HG02642 (cell line): ENCODE results near the gene SLC25A26.

Source experiments
- ATAC-seq: cut with Tn5 transposase; IDR thresholded peaks from one replicate; pipeline ENCODE4 v1.9.1; 2021; ENCODE audit warnings: mild to moderate bottlenecking; ENCODE audit not compliant: unreplicated experiment, poor library complexity

Gene SLC25A26

DNA sequence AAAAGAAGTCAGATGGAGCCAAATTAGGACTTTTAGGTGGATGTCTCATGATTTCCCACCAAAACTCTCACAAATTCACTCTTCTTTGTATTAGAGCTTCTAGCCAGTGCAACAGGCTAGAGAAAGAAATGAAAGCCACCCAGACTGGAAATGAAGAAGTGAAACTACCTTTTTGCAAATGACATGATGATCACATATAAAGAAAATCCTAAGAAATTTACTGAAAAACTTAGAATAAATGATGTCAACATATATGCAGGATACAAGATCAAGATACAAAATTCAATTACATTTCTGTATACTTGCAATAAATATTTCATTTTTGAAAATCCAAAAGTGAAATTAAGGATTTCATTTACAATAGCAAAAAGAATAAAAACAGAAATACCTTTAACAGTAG is 169.2 kb downstream of the SLC25A26 start:
- ATAC-seq = no peak

DNA sequence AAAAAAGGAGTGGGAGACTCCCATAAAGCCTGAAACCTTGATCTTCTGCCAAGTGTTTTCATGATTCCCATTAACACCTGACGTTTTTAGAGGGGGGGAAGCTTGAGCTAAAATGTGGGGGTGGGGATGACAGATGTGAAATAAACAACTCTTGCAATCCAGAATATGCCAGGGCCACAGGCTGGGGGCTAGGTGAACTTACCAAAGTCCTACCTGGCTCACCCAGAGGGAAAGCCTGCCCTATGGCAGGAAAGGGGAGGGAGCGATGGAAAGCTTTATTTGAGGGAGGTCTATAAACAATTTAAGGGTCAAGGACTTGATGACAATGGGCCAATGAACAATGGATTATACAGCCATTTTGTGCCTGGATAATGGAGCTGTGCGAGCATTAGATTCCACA is 171.7 kb downstream of the SLC25A26 start:
- ATAC-seq = no peak

DNA sequence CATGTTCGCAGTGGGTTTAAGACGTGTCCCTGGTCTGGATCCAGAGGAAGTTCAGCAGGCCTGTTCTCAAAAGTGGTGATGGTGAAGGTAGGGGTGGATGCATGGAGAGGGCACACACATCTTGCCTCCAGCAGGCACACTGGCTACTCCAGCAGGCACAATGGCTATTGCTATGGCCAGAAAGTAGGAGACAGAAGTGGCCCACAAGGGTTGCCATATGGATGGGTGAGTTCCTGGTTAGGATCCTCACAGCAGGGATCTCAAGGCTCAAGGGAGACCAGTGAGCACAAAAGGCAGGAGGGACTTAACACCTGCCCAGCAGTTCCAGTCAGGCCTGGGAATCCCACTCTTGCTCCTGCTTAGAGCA is 172.1 kb downstream of the SLC25A26 start:
- no peak for ATAC-seq

DNA sequence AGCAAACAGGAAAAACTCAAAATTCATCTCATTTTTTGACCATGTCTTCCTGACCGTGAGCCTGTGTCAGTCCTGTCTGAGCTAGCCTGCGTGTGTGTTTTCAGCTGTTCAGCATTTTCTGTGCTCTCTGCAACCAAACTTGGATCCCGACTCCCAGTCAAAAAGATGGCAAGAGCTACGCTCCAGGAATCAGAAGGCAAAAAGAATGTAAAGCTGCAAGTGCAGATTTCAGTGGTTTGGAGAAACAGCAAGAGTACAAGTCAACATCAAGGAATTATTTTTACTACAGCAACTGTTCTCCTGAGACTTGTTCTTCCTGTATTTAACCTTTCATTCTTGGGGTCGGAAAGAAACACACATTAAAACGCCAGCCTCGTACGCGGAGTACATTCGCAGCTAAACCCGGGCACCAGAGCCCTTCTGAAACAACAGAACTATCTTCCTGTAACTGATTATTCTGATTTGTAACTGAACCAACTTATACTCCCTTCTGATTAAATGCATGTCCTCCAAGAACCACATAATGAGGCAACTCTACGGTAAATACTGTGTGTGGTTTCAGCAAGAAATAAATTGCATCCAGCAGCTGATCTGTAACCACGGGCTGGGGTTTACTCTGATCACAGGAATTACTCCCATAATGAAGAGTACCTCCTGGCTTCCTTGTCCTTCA is 172.7 kb downstream of the SLC25A26 start:
- peak; percentile 12 for ATAC-seq

DNA sequence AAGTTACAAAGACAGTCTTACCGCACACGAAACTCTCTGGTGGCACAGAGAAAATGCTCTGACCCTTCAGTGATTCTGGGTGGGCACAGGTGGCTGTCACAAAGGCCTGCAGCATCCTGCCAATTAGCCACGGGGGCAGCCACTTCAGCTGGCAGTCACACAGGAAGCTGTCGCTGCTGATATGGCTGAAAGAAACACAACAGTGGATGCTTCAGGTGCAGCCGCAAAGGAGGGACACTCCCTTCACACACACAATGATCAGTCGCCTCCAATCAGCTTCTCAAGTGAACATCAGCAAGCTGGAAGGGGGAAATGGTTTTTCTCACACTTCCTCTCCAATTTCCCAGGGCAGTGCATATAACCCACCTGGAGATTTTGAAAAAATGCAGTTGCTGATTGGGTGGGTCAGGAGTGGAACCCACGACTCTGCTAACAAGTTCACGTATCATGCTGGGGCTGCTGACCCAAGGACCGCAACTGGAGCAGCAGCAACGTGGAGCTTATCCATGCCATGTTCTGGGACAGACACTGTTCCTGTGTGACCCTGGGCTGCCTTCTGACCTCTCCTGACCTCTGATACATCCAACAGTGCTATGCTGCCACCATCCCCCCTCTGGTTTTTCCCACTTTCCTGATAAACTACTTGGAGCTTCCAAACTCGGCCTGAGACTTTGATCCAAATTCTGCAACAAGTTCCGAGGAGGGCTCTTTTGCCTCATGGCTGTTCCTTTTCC is 173.4 kb downstream of the SLC25A26 start:
- peak; percentile 90 for ATAC-seq

DNA sequence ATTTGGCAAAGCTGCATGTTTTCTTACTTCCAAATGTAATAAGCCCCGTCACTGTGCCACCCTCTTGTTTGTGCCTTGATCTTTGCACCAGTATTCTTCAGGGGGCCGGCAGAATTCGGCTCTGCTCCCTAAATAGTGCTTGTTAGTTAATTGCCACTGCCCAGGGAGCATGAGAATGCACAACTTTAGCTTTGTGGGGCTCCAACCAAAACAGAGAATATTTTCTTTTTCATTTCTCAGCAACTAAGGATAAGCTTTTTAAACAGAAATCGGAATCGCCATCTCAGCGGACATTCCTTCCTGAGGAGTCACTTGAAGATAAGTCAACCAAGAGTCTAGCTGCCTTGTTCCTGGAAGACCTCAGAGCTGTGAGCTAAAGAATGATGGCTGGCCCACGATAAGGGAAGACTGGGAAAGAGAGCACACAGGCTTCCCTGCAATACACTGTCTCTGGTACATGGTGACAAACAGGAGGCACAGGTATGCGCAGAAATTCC is 174.0 kb downstream of the SLC25A26 start:
- no peak for ATAC-seq

- no peak for ATAC-seq
These were observed 174.8 kb downstream of the SLC25A26 start for GRCh38 chr3:66395635-66396034.

DNA sequence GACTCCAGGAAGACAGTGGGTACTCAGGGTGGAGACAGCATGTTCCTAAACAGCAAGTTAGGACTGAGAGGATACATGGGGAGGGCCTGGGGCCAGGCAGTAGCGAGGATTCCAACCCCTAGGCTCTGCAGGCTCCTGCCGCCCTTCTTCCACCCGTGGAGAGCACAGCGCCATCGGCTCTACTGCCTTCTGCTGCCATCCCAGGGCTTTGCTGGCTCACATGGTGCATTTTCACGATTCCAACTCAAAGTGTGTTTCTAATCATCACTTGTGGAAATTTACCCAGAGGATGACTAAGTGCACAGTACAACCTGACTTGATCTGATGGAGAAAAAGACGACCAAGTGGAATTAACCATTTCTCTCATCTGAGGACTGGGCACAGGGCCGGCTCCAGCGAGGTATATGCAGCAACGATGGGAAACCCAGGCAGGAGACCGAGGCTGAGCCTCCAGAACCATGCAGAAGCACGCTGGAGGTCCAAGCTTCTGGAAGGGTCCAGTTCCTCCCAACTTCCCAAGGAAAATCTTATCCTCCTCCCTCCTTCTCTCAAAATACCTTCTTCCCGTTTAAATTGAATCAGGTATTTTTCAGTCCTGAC is 175.5 kb downstream of the SLC25A26 start:
- no peak for ATAC-seq

- no peak for ATAC-seq
These were observed 176.1 kb downstream of the SLC25A26 start for GRCh38 chr3:66396888-66397287.

GRCh38 chr3:66397745-66398144 is 176.9 kb downstream of the SLC25A26 start:
- no peak for ATAC-seq

GRCh38 chr3:66398228-66399025 is 177.6 kb downstream of the SLC25A26 start:
- ATAC-seq = no peak

DNA sequence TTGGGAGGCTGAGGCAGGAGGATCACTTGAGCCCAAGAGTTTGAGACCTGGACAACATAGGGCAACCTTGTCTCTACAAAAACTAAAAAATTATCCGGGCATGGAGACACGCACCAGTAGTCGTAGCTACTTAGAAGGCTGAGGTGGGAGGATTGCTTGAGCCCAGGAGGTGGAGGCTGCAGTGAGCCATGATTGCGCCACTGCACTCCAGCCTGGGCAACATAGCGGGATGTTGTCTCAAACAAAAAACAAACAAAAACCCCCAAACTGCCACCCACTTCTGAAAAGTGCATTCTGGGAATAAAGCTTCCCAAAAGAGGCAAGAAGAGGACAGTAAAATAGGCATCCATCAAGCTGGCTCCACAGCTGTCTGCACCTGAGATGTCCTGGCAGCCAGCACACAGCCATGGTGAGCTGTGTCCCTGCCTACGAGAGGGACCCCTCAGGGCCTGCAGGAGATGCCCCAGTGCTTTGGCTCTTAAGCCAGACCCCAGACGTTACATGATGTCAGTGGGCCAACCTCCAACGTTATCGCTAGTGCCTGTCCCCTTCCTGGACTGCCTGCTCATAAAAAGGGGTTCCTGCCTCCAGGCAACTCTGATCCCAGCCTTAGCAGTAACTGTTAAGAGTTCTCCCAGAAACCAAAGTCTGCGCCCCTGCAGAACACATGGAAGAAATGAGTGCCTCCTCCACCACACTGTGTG is 178.9 kb downstream of the SLC25A26 start:
- no peak for ATAC-seq

- no peak for ATAC-seq
These were observed 179.8 kb downstream of the SLC25A26 start for GRCh38 chr3:66400411-66401156.

DNA sequence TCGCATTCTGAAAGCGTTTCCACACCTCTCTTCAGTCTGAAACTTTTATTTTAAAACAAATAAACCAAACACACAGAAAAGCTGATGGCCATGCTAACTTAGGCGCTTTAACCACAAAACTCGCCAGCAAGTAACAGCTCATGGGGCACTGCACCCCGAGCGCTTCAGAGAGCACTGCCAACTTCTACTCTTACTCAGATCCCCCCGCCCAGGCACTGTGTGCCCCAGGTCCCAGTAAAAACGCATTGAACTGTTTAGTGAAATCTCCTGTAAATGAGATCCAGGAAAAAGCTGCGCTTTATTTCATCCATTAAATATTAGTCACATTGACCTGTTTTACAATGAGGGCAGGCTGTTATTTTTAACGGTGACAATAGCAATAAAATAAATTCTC is 180.4 kb downstream of the SLC25A26 start:
- ATAC-seq = no peak

DNA sequence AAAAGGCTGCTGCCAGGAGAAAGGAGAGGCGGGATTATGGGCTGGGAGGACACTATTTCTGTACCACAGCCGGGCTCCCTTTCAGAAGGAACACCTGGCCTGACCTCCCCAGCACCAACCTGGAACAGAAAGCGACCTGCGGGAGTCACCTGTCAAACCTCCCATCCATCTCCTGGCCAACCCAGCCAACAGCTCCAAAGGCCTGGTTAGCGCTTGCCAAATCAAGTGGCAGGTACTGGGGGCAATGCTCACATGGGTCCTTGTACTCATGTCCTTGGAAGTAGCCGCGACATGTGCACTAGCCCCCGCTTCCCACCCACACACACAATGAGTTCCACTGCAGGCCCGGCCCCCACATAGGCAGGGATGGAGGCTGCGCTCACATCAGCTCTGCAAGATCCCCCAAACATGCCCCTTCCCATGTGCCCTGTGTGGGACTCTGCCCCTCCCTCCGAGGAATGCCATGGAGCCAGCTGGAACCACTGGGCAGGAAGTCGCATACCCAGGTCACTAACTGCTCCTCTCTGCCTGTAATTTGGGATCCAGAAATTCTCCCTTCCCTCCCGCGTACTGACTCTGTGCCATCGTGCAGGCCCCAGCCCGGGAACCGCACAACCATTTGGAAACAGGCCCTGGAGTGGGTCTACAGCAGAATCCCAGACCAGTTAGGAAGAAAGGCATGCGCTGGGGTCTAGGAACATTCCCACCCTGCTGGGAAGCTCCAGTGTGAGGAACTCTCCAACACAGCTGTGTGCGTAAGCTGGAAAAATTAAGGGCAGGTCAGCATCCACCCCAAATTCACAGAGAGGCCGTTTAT is 181.1 kb downstream of the SLC25A26 start:
- no peak for ATAC-seq

DNA sequence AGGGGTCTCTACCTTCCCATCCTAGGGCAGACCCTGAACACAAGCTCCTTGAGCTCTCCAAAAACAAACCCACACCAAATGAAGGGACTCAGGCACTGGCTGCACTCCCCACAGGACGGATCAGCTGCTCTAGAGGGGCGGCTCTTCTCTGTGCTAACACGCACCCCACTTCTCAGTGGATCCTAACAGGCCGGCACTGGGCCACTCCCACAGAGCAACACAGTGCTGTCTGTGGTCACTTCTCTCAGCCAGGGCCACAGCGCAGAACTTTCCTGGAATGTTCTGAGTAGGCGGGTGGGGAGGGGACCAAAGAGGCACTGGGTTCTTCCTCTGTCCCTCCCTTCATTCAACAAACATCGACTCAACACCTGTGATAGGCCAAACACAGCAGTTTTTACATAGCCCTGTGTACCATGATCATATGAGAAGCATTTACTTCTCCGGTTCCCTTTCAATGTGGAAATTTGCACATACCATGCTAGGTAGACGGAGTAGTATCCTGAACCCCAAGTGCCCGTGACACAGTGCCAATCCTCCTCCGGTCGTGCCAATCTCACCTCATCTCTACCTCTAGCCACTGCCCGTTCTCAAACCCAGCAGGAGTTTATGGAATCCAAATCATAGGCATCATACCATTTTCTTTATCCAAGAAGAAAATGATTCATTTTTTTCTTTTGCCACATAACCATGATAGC is 181.9 kb downstream of the SLC25A26 start:
- ATAC-seq = no peak

- ATAC-seq = no peak
These were observed 182.7 kb downstream of the SLC25A26 start for GRCh38 chr3:66403323-66403990.

GRCh38 chr3:66404197-66404596 is 183.4 kb downstream of the SLC25A26 start:
- ATAC-seq = no peak
